OCI-LY1 (cell line): Measurements from ENCODE around the gene PTPRM.

Experiments used
- H2AFZ ChIP-seq: fragments of 200-600 bp; sonication (generic), shearing (Covaris generic); 2 replicates; pipeline ENCODE4 v1.6.0; 2014; ENCODE audit warnings: antibody characterized with exemption, mild to moderate bottlenecking, low read length
- H3F3A ChIP-seq: fragments of 200-600 bp; sonication (generic), shearing (Covaris generic); 2 replicates; pipeline ENCODE4 v1.6.0; 2014; ENCODE audit warnings: mild to moderate bottlenecking, antibody characterized with exemption, low read length, moderate library complexity; ENCODE audit not compliant: insufficient read depth
- H3K27ac ChIP-seq: fragments of 200-600 bp; sonication (generic); 2 replicates; pipeline ENCODE4 v1.5.1; 2014; ENCODE audit warnings: low read length, mixed run types, mild to moderate bottlenecking, low read depth; ENCODE audit not compliant: poor library complexity, severe bottlenecking
- H3K27me3 ChIP-seq: fragments of 200-600 bp; sonication (generic); 2 replicates; pipeline ENCODE4 v1.6.0; 2014; ENCODE audit warnings: antibody characterized with exemption, mild to moderate bottlenecking, low read length, moderate library complexity; ENCODE audit not compliant: insufficient read depth
- H3K36me3 ChIP-seq: fragments of 200-600 bp; sonication (generic); 2 replicates; pipeline ENCODE4 v1.6.1; 2014; ENCODE audit warnings: mild to moderate bottlenecking, antibody characterized with exemption, low read length, moderate library complexity, mixed read lengths; ENCODE audit not compliant: insufficient read depth
- H3K4me1 ChIP-seq: fragments of 200-600 bp; sonication (generic); 2 replicates; pipeline ENCODE4 v1.5.1; 2014; ENCODE audit warnings: mild to moderate bottlenecking, low read length, moderate library complexity; ENCODE audit not compliant: insufficient read depth, severe bottlenecking
- H3K4me2 ChIP-seq: fragments of 200-600 bp; sonication (generic), shearing (Covaris generic); 2 replicates; pipeline ENCODE4 v1.6.1; 2014; ENCODE audit warnings: low read length
- H3K4me3 ChIP-seq: fragments of 200-600 bp; sonication (generic); 2 replicates; pipeline ENCODE4 v1.5.1; 2014; ENCODE audit warnings: low read length, low read depth, mild to moderate bottlenecking, mixed read lengths; ENCODE audit not compliant: poor library complexity, severe bottlenecking
- H3K79me2 ChIP-seq: fragments of 200-600 bp; shearing (Covaris generic); 2 replicates; pipeline ENCODE4 v1.6.1; 2016; ENCODE audit warnings: mixed run types, low read length, mixed read lengths; ENCODE audit not compliant: insufficient read depth
- H3K9ac ChIP-seq: fragments of 200-600 bp; sonication (generic), shearing (Covaris generic); 2 replicates; pipeline ENCODE4 v1.6.1; 2014; ENCODE audit warnings: mild to moderate bottlenecking, low read length, mixed read lengths
- H3K9me2 ChIP-seq: fragments of 200-600 bp; sonication (generic), shearing (Covaris generic); 2 replicates; pipeline ENCODE4 v1.6.1; 2014; ENCODE audit warnings: low read depth, mild to moderate bottlenecking, low read length, mixed read lengths
- H3K9me3 ChIP-seq: fragments of 200-600 bp; shearing (Covaris generic); 2 replicates; pipeline ENCODE4 v1.6.1; 2014; ENCODE audit warnings: low read length, mixed read lengths
- H4K20me1 ChIP-seq: fragments of 200-600 bp; sonication (generic), shearing (Covaris generic); 2 replicates; pipeline ENCODE4 v1.6.0; 2016; ENCODE audit warnings: mild to moderate bottlenecking, low read length; ENCODE audit not compliant: insufficient read depth
- EZH2 ChIP-seq: fragments of 200-600 bp; sonication (generic), shearing (Covaris generic); IDR thresholded peaks from 2 replicates; pipeline ENCODE4 v1.8.0; 2017; ENCODE audit warnings: borderline replicate concordance, mixed run types, mild to moderate bottlenecking, antibody characterized with exemption, low read length, moderate library complexity, mixed read lengths
- TF ChIP-seq, protein P1 (sequence below): fragments of 200-600 bp; sonication (generic), shearing (Covaris generic); IDR thresholded peaks from 2 replicates; pipeline ENCODE4 v1.5.1; 2017; ENCODE audit warnings: mild to moderate bottlenecking, antibody characterized with exemption, low read length, moderate library complexity, mixed read lengths

The PTPRM gene

DNA sequence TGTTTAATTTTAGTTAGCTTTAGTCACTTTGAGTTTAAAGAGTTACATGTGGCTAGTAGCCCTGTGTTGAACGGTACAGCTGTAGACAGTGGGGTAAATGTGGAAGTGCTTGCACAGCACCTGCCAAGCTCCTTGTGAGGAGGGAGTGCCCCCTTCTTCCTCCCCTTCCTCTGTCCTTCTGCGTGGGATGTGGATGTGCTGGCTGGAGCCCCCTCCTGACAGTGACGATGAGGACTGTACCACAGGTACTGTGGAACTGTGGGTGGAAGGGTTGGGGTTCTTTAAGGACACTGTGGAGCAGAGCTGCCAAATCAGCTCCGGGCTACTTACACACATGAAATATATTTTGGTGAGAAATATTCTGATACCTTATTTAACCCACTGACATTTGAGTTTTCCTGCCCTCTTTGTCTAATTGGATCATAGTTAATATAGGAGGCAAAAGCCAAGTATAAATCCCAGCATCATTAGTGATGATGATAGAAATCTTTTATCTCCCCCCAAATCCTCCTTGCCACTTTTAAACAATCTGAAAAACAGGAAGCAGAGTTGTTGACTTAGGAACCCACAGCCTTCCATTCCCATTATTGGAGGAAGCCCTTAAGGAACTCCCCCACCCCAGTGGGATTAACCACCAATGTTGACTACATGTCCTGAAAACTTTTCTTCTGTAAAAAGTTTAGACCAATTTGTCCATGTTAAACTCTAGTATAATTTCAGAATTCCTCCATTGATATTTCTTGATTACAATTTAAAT, 181.3 kb downstream of the PTPRM start:
- Histone ChIP-seq H3K27me3 (no peaks in the 10 kb centered on the region), H3K27ac (no peak overlapping the region), H3K79me2 (no peaks in the 10 kb centered on the region), H3F3A (no peaks in the 10 kb centered on the region), H4K20me1 (no peaks in the 10 kb centered on the region; the same call in 1 of the 2 replicates), H3K4me3 (no peak overlapping the region), H3K36me3 (no peaks in the 10 kb centered on the region), H3K4me1 (no peaks in the 10 kb centered on the region), H2AFZ (no peak overlapping the region), H3K9me3 (no peaks in the 10 kb centered on the region), H3K9ac (no peak overlapping the region), H3K4me2 (no peak overlapping the region), H3K9me2 (0 out of 2 replicates have a peak, but pooled peaks cover 5% of the 10 kb centered on the region)
- no peak for TF ChIP-seq EZH2
- TF ChIP-seq, protein P1, sequence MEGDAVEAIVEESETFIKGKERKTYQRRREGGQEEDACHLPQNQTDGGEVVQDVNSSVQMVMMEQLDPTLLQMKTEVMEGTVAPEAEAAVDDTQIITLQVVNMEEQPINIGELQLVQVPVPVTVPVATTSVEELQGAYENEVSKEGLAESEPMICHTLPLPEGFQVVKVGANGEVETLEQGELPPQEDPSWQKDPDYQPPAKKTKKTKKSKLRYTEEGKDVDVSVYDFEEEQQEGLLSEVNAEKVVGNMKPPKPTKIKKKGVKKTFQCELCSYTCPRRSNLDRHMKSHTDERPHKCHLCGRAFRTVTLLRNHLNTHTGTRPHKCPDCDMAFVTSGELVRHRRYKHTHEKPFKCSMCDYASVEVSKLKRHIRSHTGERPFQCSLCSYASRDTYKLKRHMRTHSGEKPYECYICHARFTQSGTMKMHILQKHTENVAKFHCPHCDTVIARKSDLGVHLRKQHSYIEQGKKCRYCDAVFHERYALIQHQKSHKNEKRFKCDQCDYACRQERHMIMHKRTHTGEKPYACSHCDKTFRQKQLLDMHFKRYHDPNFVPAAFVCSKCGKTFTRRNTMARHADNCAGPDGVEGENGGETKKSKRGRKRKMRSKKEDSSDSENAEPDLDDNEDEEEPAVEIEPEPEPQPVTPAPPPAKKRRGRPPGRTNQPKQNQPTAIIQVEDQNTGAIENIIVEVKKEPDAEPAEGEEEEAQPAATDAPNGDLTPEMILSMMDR, result no peak

DNA sequence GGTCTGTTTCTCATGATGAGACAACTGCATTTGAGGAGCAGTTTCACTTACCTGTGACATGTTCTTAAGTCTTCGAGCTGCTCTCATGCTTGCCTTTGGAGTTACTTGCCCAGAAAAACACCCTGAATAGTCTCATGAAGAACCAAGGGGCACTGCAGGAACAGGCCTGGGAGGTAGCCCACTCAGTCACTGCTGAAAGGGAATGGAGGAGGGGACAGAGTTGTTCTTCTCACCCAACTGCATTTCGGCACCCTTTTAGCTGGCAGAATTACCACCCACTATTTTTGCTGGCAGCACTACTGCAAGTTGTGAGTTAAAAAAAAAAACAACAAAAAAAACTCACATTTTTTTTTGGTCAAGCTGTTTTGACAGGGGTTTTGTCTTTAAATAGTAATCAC, 181.9 kb downstream of the PTPRM start:
- H3K9me2 ChIP-seq, result no peaks in the 10 kb centered on the region
- no peaks in the 10 kb centered on the region for H3K79me2 ChIP-seq
- no peaks in the 10 kb centered on the region; the same call in 1 of the 2 replicates for H4K20me1 ChIP-seq
- H3F3A ChIP-seq, result no peaks in the 10 kb centered on the region
- no peaks in the 10 kb centered on the region for H3K9me3 ChIP-seq
- no peak overlapping the region for H3K4me2 ChIP-seq
- H3K9ac ChIP-seq, result no peak overlapping the region
- TF ChIP-seq, protein P1, result no peak
- TF ChIP-seq EZH2, result no peak
- no peak overlapping the region for H3K27ac ChIP-seq
- no peaks in the 10 kb centered on the region for H3K4me1 ChIP-seq
- H2AFZ ChIP-seq, result no peak overlapping the region
- no peaks in the 10 kb centered on the region for H3K36me3 ChIP-seq
- no peaks in the 10 kb centered on the region for H3K27me3 ChIP-seq
- no peak overlapping the region for H3K4me3 ChIP-seq

DNA sequence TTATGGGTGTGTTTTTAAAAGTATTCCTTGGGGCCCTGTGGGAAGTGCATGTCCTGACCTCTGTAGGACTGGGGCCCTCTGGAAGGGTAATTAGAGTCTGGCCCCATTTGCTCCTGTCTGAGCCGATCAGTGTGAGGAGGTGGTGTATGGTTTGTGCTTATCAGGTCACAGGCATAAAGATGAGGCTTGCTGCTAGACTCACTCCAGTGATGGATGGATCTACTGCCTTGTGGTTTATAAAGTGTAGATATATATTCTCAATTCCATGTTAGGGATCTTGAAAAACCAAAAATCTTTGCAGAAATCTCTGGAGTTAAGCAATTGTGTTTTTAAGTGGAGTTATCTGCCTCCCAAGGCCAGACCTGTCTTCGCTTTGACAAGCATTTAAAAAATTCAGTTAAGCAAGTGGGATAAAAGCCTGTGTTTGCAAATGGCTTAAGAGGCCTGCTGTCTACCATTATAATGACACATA, 182.4 kb downstream of the PTPRM start:
- H2AFZ ChIP-seq, result no peak overlapping the region
- no peaks in the 10 kb centered on the region for H3K9me3 ChIP-seq
- no peaks in the 10 kb centered on the region for H3K27me3 ChIP-seq
- no peaks in the 10 kb centered on the region for H3K79me2 ChIP-seq
- H3F3A ChIP-seq, result no peaks in the 10 kb centered on the region
- no peak overlapping the region for H3K4me3 ChIP-seq
- no peak overlapping the region for H3K9ac ChIP-seq
- no peak for TF ChIP-seq EZH2
- TF ChIP-seq, protein P1, result no peak
- H4K20me1 ChIP-seq, result no peaks in the 10 kb centered on the region
- no peak overlapping the region for H3K27ac ChIP-seq
- H3K4me2 ChIP-seq, result no peak overlapping the region
- H3K36me3 ChIP-seq, result no peaks in the 10 kb centered on the region
- H3K9me2 ChIP-seq, result no peaks in the 10 kb centered on the region
- no peaks in the 10 kb centered on the region for H3K4me1 ChIP-seq
